ENCODE measurements around the gene ZSWIM3.
"Not testable (repeated sequence)": the region's sequence is repeated elsewhere in the genome, so short reads cannot be mapped to it uniquely, and the experiment has no call there.

Gene ZSWIM3

DNA sequence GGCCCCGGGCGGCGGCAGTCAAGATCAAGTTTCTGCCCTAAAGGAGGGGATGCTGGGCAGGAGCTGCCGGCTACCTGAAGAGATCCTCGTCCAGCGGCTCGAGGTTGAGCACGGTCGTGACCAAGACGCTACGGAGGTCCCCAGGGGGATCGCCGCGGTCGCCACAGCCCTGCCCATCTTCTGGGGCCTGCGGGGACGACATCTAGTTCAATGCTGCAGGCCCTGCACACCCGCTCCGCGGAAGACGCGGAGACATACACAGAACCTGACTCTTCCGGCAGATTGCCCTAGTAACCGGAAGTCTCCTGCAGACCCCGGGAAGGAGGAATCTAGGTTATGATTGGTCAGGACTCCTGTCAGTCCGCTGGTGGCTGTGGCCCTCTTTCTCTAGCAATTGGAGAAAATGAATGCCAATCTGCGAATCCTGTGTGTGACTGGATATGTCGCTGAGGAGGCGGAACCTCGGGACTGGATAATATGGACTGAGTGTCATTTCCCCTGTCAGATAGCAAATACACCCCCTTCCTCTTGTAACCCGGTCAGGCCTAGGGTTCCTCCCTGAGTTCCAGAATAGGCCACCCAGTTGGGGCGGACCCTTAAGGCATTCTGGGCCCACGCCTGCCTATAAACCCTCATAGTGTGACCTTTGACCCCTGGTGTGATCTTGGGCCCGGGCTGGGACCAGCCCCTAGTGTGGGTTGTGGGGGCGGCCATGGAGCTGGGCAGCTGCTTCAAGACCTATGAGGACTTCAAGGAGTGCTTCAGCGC is at the start of gene ZSWIM3, which contains the start of gene ACOT8:
TSS of gene ZSWIM3 (plus strand) at position 501 of the 768 bp plus-strand sequence. CDS start at position 713, 212 bp downstream.
TSS of gene ACOT8 (minus strand) at position 279 of the 768 bp plus-strand sequence. CDS start at position 202, 77 bp downstream.
- peak; percentile 97 for DNase-seq (ENCODE audit: extremely low spot score, insufficient read length, low read depth)
- peak; percentile 96 for FAIRE-seq

DNA sequence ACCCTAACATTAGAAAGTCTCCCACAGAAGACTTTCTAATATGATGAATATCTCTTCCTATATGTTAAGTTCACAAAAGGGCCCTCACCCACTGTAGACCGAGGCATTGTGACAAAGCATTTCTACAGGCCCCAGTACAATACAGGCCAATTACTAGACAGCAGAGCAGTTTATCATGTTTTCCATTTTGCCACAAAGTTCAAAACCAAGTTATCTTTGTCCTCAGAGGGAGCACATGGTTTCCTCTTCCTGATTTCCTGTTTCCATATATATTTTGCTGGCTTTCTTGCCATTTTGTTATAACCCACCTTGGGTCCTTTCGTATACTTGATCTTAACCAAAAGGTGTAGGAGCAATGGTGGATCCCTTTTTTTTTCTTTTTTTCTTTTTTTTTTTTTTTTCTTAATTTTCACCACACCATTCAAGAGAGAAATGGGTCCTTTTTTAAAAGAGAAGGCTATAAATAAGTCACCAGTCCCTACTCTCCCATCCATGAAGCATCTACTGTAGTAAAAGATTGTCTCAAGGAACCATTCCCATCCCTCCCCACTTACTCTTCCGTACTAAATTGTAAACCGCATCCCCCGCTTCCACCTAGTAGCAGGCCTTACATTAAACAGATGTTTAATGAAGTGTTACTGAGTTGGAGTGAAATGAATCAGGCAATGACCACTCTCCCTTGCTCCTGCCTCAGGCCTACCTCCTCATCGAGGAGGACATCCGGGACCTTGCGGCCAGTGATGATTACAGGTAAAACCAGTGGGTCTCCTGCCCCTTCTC is 47.0 kb upstream of the ZSWIM3 start:
- FAIRE-seq (no peak), DNase-seq (ENCODE audit: extremely low spot score, insufficient read length, low read depth) (no peak)

DNA sequence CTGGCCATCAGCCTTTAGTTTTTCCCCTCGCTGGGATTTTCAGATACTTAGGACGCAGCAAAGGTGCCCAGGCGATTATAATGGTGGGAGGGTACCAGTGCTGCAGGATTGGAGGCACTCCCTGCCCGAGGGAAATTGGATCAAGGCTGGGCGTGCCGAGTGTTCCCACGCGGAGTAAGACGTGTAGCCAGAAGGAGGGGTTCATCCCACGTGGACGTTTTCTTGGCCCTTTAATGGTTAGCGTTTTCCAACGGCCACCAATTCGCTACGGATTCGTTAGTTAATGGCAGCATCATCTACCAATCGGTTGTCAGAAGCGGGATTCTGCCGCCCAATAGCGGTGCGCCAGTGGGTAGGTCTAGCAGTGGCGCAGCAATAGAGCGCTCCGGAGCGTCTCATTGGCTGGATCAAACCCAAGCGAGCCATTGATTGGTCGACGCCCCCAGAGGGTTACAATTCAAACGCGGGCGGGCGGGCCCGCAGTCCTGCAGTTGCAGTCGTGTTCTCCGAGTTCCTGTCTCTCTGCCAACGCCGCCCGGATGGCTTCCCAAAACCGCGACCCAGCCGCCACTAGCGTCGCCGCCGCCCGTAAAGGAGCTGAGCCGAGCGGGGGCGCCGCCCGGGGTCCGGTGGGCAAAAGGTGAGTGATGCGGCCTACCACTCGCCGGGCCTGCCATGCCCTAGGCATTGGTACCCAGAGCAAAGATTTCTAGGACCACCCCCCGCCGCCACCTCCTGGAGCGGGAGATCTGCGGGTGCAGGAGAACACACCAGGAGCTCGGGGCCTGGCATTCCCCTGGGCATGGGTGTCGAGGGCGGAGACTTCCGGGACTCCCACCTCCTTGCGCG is 45.0 kb upstream of the ZSWIM3 start, which contains the start of gene UBE2C:
TSS of gene UBE2C (plus strand) at position 488 of the 849 bp plus-strand sequence. CDS start at position 540, 52 bp downstream.
- FAIRE-seq, result peak; percentile 97
- peak; percentile 98 for DNase-seq (ENCODE audit: extremely low spot score, insufficient read length, low read depth)

DNA sequence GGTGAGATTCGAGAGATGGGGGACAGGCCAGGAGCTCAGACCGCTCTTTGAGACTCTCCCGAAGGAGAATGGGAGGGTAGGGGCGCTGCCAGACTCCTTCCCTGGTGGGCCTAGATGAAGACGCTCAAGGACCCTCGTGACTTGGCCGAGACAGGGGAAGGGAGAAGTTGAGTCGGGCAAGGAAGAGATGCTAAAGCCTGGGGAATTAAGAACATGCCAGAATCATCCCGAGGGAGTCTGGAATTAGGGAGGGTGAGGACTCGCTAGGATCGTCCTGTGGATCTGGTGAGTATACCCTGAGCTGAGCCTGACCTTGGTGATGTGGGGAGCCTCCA is 44.4 kb upstream of the ZSWIM3 start:
- no peak for DNase-seq (ENCODE audit: extremely low spot score, insufficient read length, low read depth)
- no peak for FAIRE-seq

DNA sequence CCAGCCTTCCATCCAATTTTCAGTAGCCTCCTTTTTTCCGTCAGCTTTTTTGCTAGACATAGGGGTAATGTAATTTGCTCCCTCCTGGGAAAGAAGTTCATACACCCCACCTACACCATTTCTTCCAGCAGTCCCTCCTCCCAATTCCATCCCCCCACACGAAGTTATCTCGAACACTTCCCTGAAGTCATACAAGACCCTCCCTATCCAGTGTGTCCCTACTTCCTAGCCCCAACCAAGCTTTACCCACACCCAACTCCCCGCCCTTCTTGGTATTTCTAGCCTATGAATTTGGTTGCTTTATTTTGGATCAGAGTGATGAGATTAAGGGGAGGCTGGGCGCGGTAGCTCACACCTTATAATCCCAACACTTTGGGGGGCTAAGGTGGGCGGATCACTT is 43.9 kb upstream of the ZSWIM3 start:
- no peak for DNase-seq (ENCODE audit: extremely low spot score, insufficient read length, low read depth)
- no peak for FAIRE-seq

DNA sequence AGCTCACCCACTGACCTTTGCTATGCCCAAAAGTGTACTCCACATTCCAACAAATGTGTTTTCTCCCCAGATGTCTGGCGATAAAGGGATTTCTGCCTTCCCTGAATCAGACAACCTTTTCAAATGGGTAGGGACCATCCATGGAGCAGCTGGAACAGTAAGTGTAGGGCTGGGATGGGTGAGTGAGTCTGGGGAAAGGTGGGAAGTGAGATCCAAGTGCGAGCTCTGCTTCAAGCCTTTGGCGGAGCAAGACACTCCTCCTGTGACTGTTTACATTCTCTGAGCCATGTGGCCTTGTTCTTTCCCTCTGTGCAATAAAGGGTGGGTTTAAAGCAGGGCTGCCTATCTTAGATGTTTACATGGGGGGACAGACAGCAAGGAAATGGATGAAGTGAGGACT is 43.1 kb upstream of the ZSWIM3 start:
- no peak for FAIRE-seq
- no peak for DNase-seq (ENCODE audit: extremely low spot score, insufficient read length, low read depth)

DNA sequence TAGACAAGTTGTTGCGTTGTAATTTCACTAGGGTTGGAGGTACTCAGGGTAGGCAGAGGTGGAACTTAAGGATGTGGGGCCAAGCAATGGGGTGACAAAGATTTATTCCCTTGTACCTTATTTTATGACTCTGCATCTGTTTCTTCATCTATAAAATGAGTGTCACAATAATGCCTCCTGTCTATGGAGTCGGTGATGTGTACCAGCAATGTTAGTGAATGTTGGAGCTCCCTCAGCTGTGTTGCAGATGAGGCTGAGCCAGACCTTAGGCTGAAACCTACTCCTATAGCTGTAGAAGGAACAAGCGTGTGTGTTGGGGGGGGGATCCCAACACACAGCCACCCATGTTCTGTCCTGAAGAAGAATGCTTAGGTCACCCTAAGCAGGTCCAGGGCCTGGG is 40.5 kb upstream of the ZSWIM3 start:
- FAIRE-seq, result no peak
- no peak for DNase-seq (ENCODE audit: extremely low spot score, insufficient read length, low read depth)

DNA sequence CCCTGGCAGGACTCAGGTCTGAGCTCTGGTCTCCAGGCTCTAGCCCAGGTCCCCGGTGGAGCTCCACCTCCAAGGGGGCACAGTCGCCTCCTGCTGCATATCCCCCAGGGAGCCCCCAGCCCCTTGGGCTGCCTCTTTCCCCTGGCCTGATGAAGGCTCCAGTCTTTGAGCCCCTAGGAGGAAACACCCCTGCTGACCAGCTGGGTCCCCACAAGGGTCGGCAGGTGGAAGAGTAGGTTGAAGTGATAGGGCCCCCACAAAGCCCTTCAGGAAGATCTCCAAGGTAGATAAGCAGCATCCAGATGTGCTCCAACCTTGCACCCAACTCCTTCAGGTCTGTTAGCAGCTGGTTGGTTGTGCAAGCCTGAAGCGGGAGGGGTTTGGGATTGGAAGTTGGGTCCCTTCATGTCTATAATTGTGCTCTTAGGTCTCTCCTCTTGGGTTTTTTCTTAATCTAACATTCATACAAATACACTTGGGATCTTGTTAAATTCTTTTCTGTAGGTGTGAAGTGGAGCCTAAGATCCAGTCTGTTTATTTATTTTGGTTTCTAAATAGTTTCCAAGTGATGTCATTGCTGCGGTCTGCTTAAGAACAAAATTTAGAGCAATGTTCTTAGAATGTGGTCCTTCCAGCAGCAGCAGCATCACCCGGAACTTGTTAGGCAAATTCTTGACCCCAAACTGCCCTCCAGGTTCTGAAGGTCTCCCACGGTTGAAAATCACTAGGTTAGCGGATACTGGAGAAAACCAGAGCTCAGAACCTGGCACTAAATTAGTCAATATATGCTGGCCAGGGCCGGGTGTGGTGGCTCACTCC is 39.8 kb upstream of the ZSWIM3 start:
- DNase-seq (ENCODE audit: extremely low spot score, insufficient read length, low read depth) (no peak), FAIRE-seq (no peak)

DNA sequence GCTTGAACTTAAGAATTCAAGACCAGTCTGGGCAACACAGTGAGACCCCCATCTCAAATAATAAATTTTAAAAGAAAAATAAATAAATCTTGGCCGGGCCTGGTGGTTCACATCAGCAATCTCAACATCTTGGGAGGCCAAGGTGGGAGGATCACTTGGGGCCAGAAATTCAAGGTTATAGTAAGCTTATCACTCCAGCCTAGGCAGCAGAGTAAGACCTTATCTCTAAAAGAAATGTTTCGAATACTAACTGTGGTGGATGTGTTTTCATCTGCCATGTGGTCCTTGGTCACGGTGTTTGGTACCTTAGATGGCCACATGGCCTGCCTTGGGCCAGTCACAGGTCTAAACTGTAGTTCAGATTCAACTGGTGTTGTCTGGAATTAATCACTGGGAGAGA is 39.2 kb upstream of the ZSWIM3 start:
- DNase-seq (ENCODE audit: extremely low spot score, insufficient read length, low read depth) (no peak), FAIRE-seq (no peak)

DNA sequence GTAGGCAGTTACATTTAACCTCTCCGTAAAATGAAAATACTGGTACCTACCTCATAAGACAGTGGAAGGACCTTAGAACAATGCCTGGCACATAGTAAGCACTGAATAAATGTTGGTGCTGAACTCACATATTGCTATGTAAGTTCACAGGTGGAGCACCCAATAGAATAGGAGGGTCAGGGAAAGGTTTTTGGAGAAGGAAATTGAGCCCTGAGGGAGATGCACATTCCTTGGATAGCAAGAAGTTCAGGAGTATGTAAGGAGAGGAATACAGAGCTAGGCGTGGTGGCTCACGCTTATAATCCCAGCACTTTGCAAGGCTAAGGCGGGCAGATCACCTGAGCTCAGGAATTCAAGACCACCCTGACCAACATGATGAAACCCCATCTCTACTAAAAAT is 37.9 kb upstream of the ZSWIM3 start:
- FAIRE-seq, result no peak
- no peak for DNase-seq (ENCODE audit: extremely low spot score, insufficient read length, low read depth)

DNA sequence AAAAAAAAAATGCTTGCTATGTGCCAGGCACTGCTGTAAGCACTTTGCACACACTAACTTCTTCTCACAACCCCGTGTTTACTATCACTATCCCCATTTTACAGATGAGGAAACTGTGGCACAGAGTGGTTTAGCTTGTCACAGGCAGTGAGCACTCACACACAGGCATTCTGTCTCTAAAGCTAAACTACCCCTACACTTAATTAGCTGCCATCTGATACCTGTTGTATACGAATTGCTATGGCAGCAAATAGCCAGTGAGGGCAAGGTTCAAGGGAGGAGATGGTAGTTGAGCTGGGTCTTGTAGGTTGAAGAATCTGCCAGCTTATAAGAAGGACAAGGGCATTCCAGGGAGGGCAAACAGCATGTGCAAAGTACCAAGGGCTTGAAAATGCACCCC is 35.5 kb upstream of the ZSWIM3 start:
- DNase-seq (ENCODE audit: extremely low spot score, insufficient read length, low read depth) (no peak), FAIRE-seq (no peak)

DNA sequence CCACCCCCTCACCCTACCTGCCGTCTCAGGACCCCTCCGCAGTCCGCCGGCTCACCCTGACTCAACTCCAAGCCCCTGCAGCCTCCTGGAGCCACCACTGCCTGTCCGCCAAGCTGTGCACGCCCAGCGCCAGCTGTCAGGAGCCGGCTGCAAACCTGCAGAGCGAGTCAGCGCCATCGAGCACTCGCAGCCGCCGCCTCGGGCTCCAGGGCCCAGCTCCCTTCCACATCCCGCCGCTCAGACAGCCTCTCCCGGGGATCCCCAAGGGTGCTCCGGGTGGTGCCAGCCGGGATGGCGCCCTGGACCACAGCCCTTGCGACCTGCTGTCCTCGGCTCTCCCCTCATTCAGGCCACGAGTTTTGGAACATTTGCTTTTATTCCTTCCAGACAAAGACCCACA is 34.6 kb upstream of the ZSWIM3 start:
- DNase-seq (ENCODE audit: extremely low spot score, insufficient read length, low read depth), result no peak
- FAIRE-seq, result no peak

DNA sequence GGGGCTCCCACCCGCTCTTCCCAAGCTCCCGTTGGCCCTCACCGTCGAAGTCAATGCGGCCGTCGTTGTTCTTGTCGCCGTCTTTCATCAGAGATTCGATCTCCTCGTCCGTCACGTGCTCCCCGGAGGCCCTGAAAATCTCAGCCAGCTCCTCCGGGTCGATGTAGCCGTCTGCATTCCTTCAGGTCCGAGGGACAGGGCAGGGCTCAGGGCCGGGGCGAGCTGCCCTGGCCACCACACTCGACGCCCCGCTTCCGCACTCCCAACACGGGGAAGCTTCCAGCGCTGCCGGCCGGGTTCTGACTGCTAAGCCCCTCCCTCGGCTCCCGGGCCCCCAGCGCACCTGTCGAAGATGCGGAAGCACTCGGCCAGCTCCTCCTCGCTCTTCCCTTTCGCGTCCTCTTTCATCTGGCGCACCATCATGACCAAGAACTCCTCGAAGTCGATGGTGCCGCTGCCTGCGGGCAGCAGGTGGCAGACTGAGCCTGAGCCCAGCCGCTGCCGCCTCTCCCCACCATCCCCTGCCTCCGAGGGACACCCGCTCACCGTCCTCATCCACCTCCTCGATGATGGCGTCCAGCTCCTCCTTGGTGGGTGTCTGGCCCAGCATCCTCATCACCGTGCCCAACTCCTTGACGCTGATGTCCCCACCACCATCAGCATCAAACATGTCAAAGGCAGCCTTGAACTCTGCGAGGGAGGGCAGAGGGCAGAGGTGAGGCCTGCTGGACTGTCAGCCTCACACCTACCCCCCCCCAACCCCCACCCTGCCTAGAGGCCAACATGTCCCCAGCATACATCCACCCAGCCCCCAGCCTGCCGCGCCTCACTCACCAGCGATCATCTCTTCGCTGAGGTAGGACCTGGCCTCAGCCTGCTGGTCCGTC is 33.2 kb upstream of the ZSWIM3 start:
- DNase-seq (ENCODE audit: extremely low spot score, insufficient read length, low read depth) (no peak), FAIRE-seq (no peak)

DNA sequence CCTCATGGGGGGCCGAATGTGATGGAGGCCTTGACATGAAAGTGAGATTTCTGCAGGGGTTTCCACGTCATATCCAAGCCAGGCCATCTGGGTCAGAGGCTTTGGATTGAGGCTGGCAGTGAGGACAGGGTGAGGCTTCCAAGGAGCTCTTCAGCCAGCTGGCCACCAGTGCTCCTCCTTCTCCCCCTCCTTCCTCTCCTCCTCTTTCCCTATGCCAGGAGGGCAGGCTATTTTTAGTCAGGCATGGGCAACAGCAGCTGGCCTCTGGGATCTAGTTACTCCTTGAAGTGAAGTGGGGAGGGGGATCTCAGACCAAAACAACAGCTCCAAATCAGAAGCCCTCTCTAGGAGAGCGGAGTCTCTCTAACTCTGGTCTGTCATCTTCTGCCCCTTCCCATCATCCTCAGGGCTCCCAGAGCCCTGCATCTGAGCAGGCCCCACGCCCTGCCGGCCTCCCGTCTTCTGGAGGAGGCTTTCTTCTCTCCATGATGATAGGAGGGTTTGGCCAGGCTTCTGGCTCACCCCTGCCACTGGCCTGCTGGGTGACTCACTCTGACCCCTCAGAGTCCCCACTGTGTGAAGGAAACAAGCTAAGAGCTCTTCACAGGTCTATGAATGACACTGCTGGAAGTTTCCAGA is 30.9 kb upstream of the ZSWIM3 start:
- no peak for FAIRE-seq
- no peak for DNase-seq (ENCODE audit: extremely low spot score, insufficient read length, low read depth)

DNA sequence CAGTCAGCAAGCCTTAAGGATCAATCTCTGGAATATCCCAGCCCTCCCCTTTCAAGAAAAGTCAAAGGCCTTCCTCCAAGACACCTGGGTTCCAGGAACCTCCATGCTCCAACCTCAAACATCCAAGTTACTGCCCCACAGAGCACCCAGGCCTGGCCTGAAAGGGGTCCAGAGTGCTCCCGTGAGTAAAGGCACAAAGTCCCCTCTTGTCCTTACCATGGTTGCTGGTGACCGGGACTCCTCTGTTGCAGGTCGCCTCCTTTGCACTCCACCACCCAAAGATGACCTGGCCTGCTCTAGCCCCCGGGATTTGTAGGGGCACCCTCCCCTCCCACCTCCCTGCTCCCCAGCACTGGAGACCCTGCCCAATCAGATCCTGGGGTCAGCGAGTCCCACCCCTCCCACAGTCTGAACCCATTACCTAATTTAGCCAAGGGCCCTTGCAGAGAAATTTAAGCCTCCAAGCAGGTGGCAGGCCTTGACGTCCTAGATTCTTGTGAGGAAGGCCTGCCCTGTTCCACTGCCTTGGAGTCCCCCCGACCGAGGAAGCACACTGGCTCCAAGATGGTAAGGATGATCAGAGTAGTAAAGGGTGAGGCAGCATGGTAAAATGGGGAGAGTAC is 30.3 kb upstream of the ZSWIM3 start, which contains the start of gene TNNC2:
TSS of gene TNNC2 (minus strand) at position 283 of the 623 bp plus-strand sequence. CDS start at position 219, 64 bp downstream.
- FAIRE-seq, result no peak
- no peak for DNase-seq (ENCODE audit: extremely low spot score, insufficient read length, low read depth)

DNA sequence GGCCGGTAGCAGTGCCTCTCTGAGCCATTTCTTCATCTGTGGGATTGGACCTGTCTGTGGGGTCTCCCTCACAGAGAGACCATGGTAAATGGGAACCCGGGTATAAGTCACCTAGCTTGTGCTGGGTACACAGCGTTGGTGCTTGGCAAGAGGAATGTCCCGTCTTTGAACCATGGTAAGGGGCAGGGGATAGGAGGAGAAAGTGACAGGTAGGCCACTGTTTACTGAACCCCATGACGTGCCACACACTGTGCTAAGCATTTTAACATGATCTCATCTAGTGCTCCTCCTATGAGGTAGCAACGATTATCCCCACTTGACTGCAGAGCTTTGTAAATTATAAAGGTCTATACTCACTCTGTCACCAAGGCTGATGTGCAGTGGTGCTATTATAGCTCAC is 29.7 kb upstream of the ZSWIM3 start:
- DNase-seq (ENCODE audit: extremely low spot score, insufficient read length, low read depth), result no peak
- no peak for FAIRE-seq

DNA sequence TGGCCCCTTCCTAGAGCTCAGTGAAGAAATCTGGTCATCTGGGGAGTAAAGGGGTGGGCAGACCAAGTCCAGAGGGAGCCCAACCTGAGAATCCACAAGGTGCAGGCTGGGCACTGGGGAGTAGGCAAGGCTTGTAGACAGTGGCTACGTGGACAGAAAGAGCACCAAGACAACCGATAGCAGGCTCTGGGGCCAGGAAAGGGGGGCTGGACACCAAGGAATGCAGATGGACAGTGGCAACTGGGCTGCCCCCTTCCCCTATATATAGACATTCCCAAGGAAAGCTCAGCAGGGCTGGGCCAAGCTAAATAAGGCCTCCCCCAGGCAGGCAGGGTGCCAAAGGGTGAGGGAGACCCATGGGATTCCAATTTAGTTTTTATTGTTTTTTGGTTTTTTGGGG is 28.8 kb upstream of the ZSWIM3 start:
- DNase-seq (ENCODE audit: extremely low spot score, insufficient read length, low read depth) (no peak), FAIRE-seq (no peak)

DNA sequence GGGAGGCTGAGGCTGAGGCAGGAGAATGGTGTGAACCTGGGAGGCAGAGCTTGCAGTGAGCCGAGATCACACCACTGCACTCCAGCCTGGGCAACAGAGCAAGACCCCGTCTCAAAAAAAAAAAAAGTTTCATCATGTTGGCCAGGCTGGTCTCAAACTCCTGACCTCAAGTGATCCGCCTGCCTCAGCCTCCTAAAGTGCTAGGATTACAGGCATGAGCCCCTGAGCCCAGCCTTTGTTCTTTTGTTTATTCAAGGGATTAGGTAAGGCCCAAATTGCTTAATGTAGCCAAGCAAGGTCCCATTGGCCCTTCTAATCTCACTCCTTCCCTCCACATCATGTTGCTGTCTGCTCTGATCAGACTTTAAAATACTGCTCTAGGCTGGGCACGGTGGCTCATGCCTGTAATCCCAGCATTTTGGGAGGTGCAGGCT is 27.7 kb upstream of the ZSWIM3 start:
- FAIRE-seq; DNase-seq (ENCODE audit: extremely low spot score, insufficient read length, low read depth): not testable (repeated sequence)
